Right lobe of liver (tissue), 4 donors: ENCODE measurements around the gene USP22.

Experiments
- POLR2A ChIP-seq: fragments of 450-650 bp; IDR thresholded peaks from one replicate; pipeline ENCODE4 v1.6.1; 2017; ENCODE audit warnings: antibody characterized with exemption, mild to moderate bottlenecking
- TF ChIP-seq, protein P1 (sequence below), 4 donors: fragments of 200-600 bp in 3 of 4; fragments of 450-650 bp in 1 of 4; IDR thresholded peaks; one replicate each; pipeline versions ENCODE4 v1.5.1 to v1.8.0; 2016 to 2022; ENCODE audit warnings: antibody characterized with exemption in 4 of 4, mild to moderate bottlenecking in 2 of 4
- donor health status: DM: no; HTN: no; CAD: no.
- donor health status: DM: no; HTN: no; CAD: no.
- donor health status: DM: no; HTN: yes; CAD: no.

DNA sequence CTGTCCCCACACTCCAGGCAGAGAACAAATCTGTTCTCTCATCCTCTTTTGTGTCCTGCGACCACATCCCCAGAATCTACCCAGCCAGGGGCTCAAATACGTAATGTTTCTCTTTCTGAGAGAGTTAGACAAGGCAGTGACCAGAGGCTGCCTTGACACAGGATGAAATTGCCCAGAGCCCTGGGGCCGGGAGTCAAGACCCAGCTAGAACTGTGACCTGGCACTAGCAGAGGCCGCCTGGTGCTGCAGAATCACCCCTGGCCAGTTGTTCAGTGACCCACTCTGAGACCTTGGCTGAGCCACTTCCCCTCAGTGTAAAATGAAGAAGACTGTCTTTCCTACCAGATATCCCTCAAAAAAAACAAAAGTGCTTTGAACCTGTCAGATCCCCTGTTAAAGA is 72.5 kb downstream of the USP22 start:
- TF ChIP-seq, protein P1, sequence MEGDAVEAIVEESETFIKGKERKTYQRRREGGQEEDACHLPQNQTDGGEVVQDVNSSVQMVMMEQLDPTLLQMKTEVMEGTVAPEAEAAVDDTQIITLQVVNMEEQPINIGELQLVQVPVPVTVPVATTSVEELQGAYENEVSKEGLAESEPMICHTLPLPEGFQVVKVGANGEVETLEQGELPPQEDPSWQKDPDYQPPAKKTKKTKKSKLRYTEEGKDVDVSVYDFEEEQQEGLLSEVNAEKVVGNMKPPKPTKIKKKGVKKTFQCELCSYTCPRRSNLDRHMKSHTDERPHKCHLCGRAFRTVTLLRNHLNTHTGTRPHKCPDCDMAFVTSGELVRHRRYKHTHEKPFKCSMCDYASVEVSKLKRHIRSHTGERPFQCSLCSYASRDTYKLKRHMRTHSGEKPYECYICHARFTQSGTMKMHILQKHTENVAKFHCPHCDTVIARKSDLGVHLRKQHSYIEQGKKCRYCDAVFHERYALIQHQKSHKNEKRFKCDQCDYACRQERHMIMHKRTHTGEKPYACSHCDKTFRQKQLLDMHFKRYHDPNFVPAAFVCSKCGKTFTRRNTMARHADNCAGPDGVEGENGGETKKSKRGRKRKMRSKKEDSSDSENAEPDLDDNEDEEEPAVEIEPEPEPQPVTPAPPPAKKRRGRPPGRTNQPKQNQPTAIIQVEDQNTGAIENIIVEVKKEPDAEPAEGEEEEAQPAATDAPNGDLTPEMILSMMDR (IDR thresholded peaks at IDR 0.05), result no peak
- no peak for TF ChIP-seq POLR2A
